Measurements from ENCODE around the gene RAD51B. TPM values are rescaled to one million over a fixed set of nuclear protein-coding genes. Genes with fewer than 3 reads are reported as not detected.

Gene RAD51B
- polyA plus RNA-seq, 1 experiment = 6.6 TPM

GRCh38 chr14:68261092-68261842, 441.7 kb downstream of the RAD51B start:
- H3K27ac ChIP-seq (ENCODE audit: low read depth, low read length) = no peak overlapping the region
- no peak overlapping the region for H3K4me3 ChIP-seq (ENCODE audit: low read depth, low read length)
- DNase-seq (ENCODE audit: low read depth, low spot score) = no peak
- CTCF ChIA-PET = no interaction called here
- no peaks in the 10 kb centered on the region for H3K9me3 ChIP-seq (ENCODE audit: control insufficient read depth, insufficient read depth, low read length)
- TF ChIP-seq CTCF (IDR thresholded peaks at IDR 0.05; ENCODE audit: low read depth, low read length) = no peak
- POLR2A ChIA-PET = no interaction called here
- no peaks in the 10 kb centered on the region for H3K27me3 ChIP-seq (ENCODE audit: control insufficient read depth, insufficient read depth, low read length)

GRCh38 chr14:68262567-68262966, 443.0 kb downstream of the RAD51B start:
- CTCF ChIA-PET = no interaction called here
- Histone ChIP-seq H3K4me3 (ENCODE audit: low read depth, low read length) (no peak overlapping the region), H3K27ac (ENCODE audit: low read depth, low read length) (no peak overlapping the region), H3K9me3 (ENCODE audit: control insufficient read depth, insufficient read depth, low read length) (no peaks in the 10 kb centered on the region), H3K27me3 (ENCODE audit: control insufficient read depth, insufficient read depth, low read length) (no peaks in the 10 kb centered on the region)
- POLR2A ChIA-PET = no interaction called here
- DNase-seq (ENCODE audit: low read depth, low spot score) = no peak
- no peak for TF ChIP-seq CTCF (IDR thresholded peaks at IDR 0.05; ENCODE audit: low read depth, low read length)

- H3K27me3 ChIP-seq (ENCODE audit: control insufficient read depth, insufficient read depth, low read length) = no peaks in the 10 kb centered on the region
- DNase-seq (ENCODE audit: low read depth, low spot score) = no peak
These were observed 444.1 kb downstream of the RAD51B start for GRCh38 chr14:68263563-68264259.

GRCh38 chr14:68264260-68264569, 444.6 kb downstream of the RAD51B start:
- POLR2A ChIA-PET = no interaction called here
- Histone ChIP-seq H3K27ac (ENCODE audit: low read depth, low read length) (no peak overlapping the region), H3K4me3 (ENCODE audit: low read depth, low read length) (no peak overlapping the region), H3K9me3 (ENCODE audit: control insufficient read depth, insufficient read depth, low read length) (no peaks in the 10 kb centered on the region), H3K27me3 (ENCODE audit: control insufficient read depth, insufficient read depth, low read length) (no peaks in the 10 kb centered on the region)
- CTCF ChIA-PET = no interaction called here
- no peak for DNase-seq (ENCODE audit: low read depth, low spot score)
- no peak for TF ChIP-seq CTCF (IDR thresholded peaks at IDR 0.05; ENCODE audit: low read depth, low read length)

More at GRCh38 chr14:68263563-68264259, 444.1 kb downstream of the RAD51B start:
- POLR2A ChIA-PET = no interaction called here
- Histone ChIP-seq H3K9me3 (ENCODE audit: control insufficient read depth, insufficient read depth, low read length) (no peaks in the 10 kb centered on the region), H3K4me3 (ENCODE audit: low read depth, low read length) (no peak overlapping the region), H3K27ac (ENCODE audit: low read depth, low read length) (no peak overlapping the region)
- CTCF ChIA-PET = no interaction called here
- no peak for TF ChIP-seq CTCF (IDR thresholded peaks at IDR 0.05; ENCODE audit: low read depth, low read length)

GRCh38 chr14:68266998-68267397, 447.4 kb downstream of the RAD51B start:
- ChIA-PET POLR2A (no interaction called here), CTCF (interaction anchor here (0.6 kb wide), 1 partner anchor 323 kb away, joined by 4 read pairs; no protein-coding TSS in a partner anchor)
- DNase-seq (ENCODE audit: low read depth, low spot score) = no peak
- Histone ChIP-seq H3K4me3 (ENCODE audit: low read depth, low read length) (no peak overlapping the region), H3K27me3 (ENCODE audit: control insufficient read depth, insufficient read depth, low read length) (no peaks in the 10 kb centered on the region), H3K9me3 (ENCODE audit: control insufficient read depth, insufficient read depth, low read length) (no peaks in the 10 kb centered on the region), H3K27ac (ENCODE audit: low read depth, low read length) (no peak overlapping the region)
- TF ChIP-seq CTCF (IDR thresholded peaks at IDR 0.05; ENCODE audit: low read depth, low read length) = no peak

Data from AG04450 (cell line).